SH-SY5Y (cell line): ENCODE measurements around the gene LMO4.

Source experiments
- GATA2 ChIP-seq: IDR thresholded peaks from 2 replicates; pipeline ENCODE4 v1.6.1; 2011; ENCODE audit warnings: mild to moderate bottlenecking, low read depth, low read length
- GATA3 ChIP-seq: IDR thresholded peaks from 2 replicates; pipeline ENCODE4 v1.6.1; 2011; ENCODE audit warnings: low read depth, mild to moderate bottlenecking, low read length, moderate library complexity

DNA sequence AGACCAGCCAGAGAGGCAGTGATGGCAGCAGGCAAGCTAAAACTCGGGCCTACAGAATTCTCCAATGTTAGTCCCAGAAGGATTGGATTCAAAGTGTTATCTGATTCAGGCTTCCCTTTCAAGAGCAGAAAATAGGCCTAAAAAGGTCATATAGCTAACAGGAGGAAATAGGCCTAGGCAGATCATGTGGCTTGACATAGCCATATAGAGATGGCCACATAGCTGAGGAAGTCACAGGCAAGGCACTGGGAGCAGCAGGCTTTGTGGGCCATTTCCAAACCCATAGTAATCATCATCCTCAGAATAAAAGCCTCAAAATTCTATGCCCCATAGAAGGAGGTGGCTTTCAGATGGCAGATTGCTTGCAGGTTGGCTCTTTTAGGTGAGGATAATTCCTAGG lies 29.0 kb upstream of the LMO4 start:
- TF ChIP-seq GATA2: no peak
- no peak for TF ChIP-seq GATA3
